ENCODE data around the gene TMEM132E.

TMEM132E gene

GRCh38 chr17:34606763-34607162 lies 27.4 kb downstream of the TMEM132E start:
- ATAC-seq = no peak

GRCh38 chr17:34607917-34608316 lies 28.5 kb downstream of the TMEM132E start:
- ATAC-seq (no peak), DNase-seq (no peak)

More at GRCh38 chr17:34606763-34607162, 27.4 kb downstream of the TMEM132E start:
- DNase-seq = no peak

DNA sequence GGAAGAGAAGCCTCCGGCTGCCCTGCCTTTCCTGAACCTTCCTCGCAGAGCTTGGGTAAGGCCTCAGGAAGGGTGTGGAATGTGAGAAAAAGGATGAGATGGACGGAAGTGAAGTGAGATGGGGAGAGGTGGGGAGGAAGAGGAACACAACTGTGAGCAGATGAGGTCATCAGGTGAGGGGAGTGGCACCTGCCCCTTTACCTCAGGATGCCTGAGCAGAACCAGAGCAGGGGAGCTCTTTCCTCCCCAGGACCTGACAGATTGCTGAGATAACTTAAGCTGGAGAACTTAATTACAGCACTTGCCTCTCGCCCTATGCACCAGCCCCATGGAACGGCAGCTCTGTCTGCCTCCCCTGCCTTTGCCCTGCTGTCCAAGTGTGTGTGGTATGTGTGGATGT lies 29.8 kb downstream of the TMEM132E start:
- DNase-seq = no peak
- no peak for ATAC-seq

DNA sequence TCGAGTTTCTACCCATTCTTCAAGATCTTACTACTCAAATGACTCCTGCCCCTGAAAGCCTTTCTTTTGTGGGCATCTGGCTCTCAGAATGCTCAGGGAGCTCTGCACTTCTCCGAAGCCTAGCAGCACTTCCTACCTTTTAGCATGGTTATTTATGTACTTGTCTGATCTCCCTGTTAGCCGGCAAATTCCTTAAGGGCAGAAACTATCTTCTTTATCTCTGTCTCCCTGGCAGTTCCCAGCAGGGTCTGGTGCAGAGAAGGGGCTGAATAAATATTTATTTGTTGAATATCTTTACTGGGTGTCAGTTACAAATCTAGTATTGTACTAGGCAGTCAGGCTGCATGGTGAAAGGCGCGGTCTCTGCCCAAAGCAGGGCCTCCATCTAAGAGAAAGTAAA lies 30.7 kb downstream of the TMEM132E start:
- ATAC-seq = no peak
- DNase-seq = no peak

GRCh38 chr17:34610506-34610905 lies 31.1 kb downstream of the TMEM132E start:
- DNase-seq (no peak), ATAC-seq (no peak)

DNA sequence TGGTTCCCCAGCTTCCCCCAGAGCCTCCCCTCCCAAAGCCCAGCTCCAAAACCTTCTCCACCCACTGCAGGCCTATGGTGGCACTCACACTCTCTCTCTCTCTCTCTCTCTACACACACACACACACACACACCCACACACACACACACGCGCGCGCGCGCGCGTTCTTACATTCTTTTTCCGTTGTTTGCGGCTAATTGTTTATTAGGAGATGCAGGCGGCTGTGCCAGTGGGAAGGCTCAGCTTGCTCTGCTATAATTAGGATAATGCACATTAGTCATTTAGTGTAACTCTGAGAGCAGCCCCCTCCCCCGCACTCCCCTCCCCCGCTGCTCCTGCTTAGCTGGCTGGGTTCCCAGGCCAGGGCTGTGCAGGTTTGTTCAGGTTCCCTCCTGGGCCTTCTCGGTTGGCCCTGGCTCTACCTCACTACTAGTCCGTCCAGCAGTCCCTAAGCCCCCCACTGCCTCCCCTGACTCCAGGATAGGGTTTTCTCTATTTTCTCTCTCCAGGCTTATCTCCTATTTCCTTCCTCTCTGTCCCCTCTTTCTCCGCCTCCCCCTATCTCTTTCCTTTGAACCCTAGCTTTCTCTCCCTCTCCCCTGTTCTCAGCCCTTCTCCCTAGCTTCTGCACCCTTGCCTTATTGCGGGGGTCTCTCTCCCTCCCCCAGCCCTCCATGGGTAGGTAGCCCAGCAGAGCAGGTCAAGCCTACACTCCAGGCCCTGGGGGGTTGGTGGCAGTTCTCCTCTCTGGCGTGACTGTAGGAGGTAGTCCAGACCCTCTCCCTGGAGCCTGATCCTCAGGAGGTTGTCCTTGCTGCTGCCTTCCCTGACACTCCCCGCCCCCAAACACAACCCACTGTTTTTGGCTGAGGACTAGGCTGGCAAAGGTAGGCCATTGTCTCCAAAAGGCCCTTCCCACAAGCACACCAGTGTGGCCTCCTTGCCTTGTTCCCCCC lies 34.0 kb downstream of the TMEM132E start:
- ATAC-seq (no peak), DNase-seq (no peak)

DNA sequence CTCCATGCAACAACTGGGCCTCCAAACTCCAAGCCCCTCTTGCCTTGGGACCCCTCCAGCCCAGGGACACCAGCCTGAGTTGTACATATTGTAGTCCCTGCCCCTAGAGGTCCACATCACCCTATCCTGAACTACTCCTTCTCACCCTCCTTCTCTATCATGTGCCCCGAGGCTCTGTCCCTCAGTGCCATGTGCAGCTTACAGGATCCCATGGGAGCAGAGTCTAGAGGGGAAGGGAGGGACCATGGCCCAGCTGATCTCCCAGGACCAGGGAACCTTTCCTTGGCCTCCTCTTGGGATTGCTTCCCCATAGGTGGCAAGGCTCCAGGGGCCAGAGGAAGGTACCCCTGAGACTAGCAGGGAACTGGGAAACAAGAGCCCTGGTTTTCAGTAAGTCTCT lies 35.3 kb downstream of the TMEM132E start:
- ATAC-seq (no peak), DNase-seq (no peak)

DNA sequence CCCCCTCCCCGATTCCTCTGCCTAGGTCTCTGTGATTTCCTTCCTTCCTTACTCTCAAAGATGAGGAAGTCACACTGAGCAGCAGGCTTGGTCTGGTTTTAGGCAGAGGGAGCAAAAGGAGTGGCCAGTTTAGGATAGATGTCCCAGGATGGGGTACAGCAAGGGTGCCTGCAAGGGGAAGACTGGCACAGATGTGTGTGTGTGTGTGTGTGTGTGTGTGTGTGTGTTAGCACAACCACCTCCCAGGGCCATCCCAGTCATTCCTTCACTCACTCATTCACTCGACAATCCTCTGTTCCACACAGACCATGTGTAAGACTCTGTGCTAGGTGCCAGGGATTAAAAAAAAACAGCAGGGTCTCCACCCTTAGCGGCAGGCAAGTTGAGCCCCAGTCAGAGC lies 35.9 kb downstream of the TMEM132E start:
- DNase-seq = no peak
- no peak for ATAC-seq

DNA sequence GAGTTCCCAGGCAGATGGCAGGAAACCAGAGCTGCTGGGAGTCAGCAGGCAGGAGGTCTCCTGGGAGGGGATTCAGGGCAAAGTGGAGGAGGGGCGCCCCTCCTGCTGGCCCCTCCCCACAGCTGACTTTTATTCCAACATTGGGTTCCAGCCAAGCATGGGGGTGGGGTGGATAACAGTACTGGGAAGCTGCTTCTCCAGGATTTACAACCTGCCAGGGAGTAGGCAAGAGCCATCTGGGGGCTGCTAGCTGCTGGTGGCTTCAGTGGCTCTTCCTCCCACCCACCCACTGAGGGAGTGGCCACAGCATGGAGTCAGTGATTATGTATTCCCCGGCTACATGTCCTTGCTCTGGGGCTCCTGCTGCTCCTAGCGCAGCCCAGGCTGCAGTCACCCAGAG lies 36.8 kb downstream of the TMEM132E start:
- no peak for ATAC-seq
- DNase-seq = no peak

DNA sequence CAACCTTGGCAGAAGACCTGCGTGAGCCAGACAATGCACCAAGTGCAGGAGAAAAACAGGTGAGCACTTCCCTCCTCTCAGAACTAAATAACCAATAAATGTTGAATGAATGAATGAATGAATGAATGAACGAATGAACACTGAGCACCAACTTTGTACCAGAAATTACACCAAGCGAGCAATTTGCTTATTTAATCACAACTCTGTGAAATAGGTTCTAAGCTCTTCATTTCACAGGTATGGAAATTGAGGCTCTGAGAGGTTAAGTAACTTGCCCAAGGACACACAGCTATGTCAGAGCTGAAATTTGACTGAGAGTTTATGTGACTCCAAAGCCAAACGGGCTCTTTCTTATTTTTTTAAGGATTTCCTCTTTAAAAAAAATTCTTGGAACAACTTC lies 38.0 kb downstream of the TMEM132E start:
- ATAC-seq (no peak), DNase-seq (no peak)

GRCh38 chr17:34619687-34620217 lies 40.4 kb downstream of the TMEM132E start:
- ATAC-seq = no peak
- no peak for DNase-seq

GRCh38 chr17:34620458-34620857 lies 41.1 kb downstream of the TMEM132E start:
- no peak for ATAC-seq
- DNase-seq = no peak

- DNase-seq (no peak), ATAC-seq (no peak)
These were observed 43.7 kb downstream of the TMEM132E start for GRCh38 chr17:34622862-34623623.

DNA sequence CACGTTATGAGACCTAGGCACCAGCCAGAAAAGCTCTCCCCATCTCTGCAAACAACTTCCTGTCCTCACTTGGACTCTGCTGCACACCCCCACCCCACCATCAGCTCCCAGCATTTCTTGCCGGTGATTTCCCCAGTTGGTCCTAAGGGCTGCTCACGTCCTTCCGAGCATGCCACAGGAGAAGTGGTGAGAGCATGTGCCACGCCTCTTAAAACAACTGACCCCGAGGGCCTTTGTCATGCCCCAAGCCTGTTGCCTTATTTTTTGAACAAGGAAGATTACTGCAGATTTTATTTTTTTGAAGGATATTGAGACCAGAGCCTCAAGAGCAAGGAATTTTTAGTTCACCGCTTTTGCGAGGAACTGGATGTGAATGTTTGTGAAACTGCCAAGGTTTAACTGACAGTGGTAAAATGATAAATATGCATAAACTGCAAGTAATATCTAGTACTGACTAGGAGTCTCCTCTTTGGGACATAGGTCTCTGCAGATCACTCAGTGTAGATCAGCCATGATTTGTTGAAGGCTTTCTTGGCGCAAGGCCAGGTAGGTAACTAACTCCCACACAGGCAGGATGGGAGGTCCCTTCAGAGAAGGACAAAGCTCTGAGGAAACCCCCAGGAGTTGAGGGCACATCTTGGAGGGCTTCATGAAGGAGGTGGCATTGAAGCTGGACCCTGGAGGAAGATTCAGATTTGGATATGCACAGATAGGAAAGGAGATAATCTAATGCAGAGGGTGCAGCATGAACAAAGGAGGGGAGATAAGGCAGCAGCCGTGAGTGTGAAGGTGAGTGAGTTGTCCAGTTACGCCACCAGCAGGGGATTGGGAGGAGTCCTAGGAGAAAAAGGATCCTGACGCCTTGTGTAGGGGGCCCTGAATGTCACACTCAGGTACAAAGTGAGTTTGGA lies 44.7 kb downstream of the TMEM132E start:
- ATAC-seq = no peak

DNA sequence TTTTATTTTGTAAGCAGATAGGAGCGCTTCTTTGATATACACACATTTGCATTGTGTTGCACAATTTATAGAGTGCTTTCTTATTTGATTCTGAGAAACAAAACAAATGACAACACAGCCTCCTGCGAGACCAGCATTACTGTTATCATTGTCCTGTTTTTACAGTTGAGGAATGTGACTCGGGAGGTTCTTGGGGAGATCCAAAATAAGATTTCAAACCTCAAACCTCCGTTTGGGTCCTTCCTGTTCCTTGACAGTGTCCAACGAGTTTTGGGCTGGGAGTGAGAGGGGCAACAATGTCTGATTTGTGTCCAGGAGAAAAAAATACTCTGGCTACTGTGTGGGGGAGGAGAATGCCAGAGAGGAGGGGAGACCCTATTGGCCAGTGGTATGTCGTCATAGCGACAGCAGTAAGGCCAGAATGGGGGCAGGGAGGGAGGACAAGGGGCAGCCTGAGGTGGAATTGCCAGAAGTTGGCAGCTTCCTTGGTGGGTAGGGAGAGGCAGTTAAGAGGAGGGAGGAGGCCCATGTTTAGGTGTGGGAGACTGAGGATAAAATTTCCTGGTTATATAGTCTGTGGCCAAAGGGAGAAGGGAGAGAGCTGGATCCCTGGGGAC lies 45.5 kb downstream of the TMEM132E start:
- ATAC-seq (no peak), DNase-seq (no peak)

More for the DNA sequence above, 44.7 kb downstream of the TMEM132E start:
- no peak for DNase-seq

DNA sequence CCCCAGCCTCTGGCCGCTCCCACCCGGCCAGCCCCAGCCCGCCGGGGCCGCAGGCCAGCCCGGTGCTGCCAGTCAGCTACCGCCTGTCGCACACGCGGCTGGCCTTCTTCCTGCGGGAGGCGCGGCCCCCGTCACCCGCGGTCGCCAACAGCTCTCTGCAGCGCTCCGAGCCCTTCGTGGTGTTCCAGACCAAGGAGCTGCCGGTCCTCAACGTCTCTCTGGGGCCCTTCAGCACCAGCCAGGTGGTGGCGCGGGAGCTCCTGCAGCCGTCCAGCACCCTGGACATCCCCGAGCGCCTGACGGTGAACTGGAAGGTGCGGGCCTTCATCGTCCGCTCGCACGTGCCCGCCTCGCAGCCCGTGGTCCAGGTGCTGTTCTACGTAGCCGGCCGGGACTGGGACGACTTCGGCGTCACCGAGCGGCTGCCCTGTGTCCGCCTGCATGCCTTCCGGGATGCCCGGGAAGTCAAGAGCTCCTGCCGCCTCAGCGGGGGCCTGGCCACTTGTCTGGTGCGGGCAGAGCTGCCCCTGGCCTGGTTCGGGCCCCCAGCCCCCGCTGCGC lies 46.8 kb downstream of the TMEM132E start:
- no peak for DNase-seq
- no peak for ATAC-seq

- DNase-seq = no peak
- ATAC-seq = no peak
These were observed 49.5 kb downstream of the TMEM132E start for GRCh38 chr17:34628879-34629278.

DNA sequence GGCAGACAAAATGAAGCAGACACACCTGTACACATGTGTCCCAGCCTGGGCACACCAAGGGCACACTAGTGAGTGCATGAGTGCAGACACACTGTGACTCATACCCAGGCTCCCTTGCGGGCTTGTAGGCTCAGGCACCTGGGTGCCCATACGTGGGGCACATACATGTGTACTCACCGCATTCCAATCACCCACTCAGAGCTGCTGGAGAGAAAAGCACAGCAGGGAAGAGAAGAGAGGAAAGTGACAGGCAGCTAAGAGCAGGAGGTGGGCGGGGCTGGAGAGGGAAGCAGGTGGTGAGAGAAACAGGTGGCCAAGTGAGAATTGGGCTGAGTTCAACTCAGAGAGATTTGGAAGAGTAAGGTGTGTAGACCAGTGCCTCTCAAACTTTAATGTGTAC lies 54.0 kb downstream of the TMEM132E start:
- ATAC-seq = no peak

GRCh38 chr17:34633760-34634159 lies 54.4 kb downstream of the TMEM132E start:
- ATAC-seq = no peak
- DNase-seq = no peak

More for the DNA sequence above, 54.0 kb downstream of the TMEM132E start:
- DNase-seq = no peak

GRCh38 chr17:34634551-34635160 lies 55.3 kb downstream of the TMEM132E start:
- ATAC-seq = no peak
- DNase-seq = no peak

DNA sequence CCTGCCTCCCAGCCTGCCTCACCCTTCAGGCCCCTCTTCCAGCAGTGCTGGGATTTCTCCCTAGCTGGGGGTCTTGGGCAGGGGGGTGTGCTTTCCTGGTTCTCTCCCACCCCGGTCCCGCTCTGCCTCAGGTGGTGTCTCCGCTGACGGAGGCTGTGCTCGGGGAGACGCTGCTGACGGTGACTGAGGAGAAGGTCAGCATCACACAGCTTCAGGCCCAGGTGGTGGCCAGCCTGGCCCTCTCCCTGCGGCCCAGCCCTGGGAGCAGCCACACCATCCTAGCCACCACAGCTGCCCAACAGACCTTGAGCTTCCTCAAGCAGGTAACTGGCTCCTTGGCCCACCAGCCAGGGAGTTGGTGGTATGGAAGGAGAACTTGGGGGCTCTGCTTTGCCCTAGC lies 56.5 kb downstream of the TMEM132E start:
- no peak for ATAC-seq
- DNase-seq = no peak

Measured in stimulated activated naive CD8-positive, alpha-beta T cell treated with anti-CD3 and anti-CD28 coated beads, Interleukin-15, Interleukin-2, amounts not matched to agents 100 U/mL and 50 U/mL, for 24 hours (primary cell).